Nephron progenitor cell (in vitro differentiated cells): ENCODE results near the gene TMEM175.
"Not testable (repeated sequence)": the region's sequence is repeated elsewhere in the genome, so short reads cannot be mapped to it uniquely, and the experiment has no call there.

Source experiments
- DNase-seq: peaks from one replicate; pipeline ENCODE4 v3.0.0; 2021
- H3K27ac Mint-ChIP-seq: 2 replicates; pipeline ENCODE4 v1.8.0; 2021; ENCODE audit warnings: mild to moderate bottlenecking, moderate library complexity, mixed read lengths
- H3K27me3 Mint-ChIP-seq: 2 replicates; pipeline ENCODE4 v1.8.0; 2021; ENCODE audit warnings: mild to moderate bottlenecking, low read depth, mixed read lengths; ENCODE audit not compliant: poor library complexity
- H3K36me3 Mint-ChIP-seq: 2 replicates; pipeline ENCODE4 v1.8.0; 2021; ENCODE audit warnings: low read depth, mixed read lengths
- H3K4me1 Mint-ChIP-seq: 2 replicates; pipeline ENCODE4 v1.8.0; 2021; ENCODE audit warnings: mixed read lengths
- H3K4me3 Mint-ChIP-seq: 2 replicates; pipeline ENCODE4 v1.8.0; 2021; ENCODE audit warnings: mild to moderate bottlenecking, moderate library complexity, mixed read lengths
- H3K9me3 Mint-ChIP-seq: 2 replicates; pipeline ENCODE4 v1.8.0; 2021; ENCODE audit warnings: mild to moderate bottlenecking, moderate library complexity, mixed read lengths
- TF ChIP-seq, protein P1 (sequence below): fragments of 200-600 bp; sonication (generic); IDR thresholded peaks from 2 replicates; pipeline ENCODE4 v1.5.0; 2021; ENCODE audit warnings: antibody characterized with exemption

Gene TMEM175

GRCh38 chr4:996030-996996 is 64.1 kb downstream of the TMEM175 start:
- peak; percentile 4 for DNase-seq

DNA sequence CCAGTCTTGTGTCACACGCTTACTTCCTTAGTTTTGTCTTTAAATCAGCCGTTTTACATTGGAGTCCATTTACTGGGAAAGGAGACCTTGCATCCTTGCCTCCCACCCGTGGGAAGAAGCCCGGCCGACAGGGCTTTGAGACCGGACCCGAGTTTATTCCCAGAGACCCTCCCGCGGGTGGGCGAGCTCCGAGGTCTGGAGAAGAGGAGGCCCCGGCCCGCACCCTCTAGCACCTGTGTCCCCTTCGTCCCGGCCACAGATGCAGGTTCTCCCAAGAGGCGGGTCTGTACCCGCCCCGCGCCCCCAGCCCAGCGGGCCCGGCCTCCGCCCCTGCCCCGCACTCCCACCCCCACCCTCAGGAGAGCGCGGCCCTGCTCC is 64.7 kb downstream of the TMEM175 start:
- DNase-seq, result no peak
- peaks cover 6% of the 10 kb centered on the region for H3K4me1 Mint-ChIP-seq
- TF ChIP-seq, protein P1, sequence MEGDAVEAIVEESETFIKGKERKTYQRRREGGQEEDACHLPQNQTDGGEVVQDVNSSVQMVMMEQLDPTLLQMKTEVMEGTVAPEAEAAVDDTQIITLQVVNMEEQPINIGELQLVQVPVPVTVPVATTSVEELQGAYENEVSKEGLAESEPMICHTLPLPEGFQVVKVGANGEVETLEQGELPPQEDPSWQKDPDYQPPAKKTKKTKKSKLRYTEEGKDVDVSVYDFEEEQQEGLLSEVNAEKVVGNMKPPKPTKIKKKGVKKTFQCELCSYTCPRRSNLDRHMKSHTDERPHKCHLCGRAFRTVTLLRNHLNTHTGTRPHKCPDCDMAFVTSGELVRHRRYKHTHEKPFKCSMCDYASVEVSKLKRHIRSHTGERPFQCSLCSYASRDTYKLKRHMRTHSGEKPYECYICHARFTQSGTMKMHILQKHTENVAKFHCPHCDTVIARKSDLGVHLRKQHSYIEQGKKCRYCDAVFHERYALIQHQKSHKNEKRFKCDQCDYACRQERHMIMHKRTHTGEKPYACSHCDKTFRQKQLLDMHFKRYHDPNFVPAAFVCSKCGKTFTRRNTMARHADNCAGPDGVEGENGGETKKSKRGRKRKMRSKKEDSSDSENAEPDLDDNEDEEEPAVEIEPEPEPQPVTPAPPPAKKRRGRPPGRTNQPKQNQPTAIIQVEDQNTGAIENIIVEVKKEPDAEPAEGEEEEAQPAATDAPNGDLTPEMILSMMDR, result no peak
- no peaks in the 10 kb centered on the region for H3K36me3 Mint-ChIP-seq
- peaks cover 66% of the 10 kb centered on the region for H3K27me3 Mint-ChIP-seq
- peak overlapping the region; percentile 25 for H3K4me3 Mint-ChIP-seq
- H3K27ac Mint-ChIP-seq, result no peak overlapping the region
- H3K9me3 Mint-ChIP-seq, result no peaks in the 10 kb centered on the region

More at GRCh38 chr4:996030-996996, 64.1 kb downstream of the TMEM175 start:
- TF ChIP-seq, protein P1, result no peak
- Mint-ChIP-seq H3K4me3 (peak overlapping the region; percentile 25), H3K27me3 (peaks cover 59% of the 10 kb centered on the region), H3K9me3 (no peaks in the 10 kb centered on the region), H3K4me1 (peaks cover 6% of the 10 kb centered on the region), H3K36me3 (no peaks in the 10 kb centered on the region), H3K27ac (no peak overlapping the region)

GRCh38 chr4:997375-998071 is 65.3 kb downstream of the TMEM175 start:
- Mint-ChIP-seq H3K27me3 (peaks cover 70% of the 10 kb centered on the region), H3K4me1 (peaks cover 4% of the 10 kb centered on the region), H3K9me3 (no peaks in the 10 kb centered on the region), H3K4me3 (no peak overlapping the region), H3K36me3 (no peaks in the 10 kb centered on the region), H3K27ac (no peak overlapping the region)
- TF ChIP-seq, protein P1, result no peak
- DNase-seq, result peak; percentile 64

DNA sequence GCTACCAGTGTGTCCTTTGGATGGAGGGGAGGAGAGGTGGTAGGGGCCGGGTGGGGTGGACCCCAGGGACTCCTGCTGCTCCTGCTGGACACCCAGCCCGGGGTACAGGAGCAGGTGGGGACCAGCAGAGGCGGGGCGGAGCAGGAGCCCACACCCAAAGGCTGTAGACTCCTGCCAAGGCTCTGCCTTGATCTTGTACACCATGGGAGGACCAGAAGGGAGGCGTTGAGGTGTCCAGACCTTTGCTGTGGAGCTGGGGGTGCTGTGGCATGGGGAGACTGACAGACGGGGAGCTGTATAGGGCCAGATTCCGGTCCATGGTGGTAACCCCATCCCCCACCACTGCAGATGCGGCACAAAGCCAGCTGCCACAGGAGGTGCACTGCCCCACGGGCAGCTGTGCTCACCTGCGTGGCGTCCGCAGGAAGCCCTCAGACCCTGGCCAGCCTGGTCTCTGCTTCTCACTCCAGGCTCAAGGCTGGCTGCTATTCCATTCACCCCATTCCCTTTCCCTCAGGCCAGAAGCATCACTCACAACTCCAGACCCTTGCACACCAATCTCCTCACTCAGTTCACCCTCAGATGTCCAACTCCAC is 65.9 kb downstream of the TMEM175 start:
- peak overlapping the region; percentile 34 for H3K4me3 Mint-ChIP-seq

GRCh38 chr4:999240-999863 is 67.1 kb downstream of the TMEM175 start:
- H3K9me3 Mint-ChIP-seq, H3K36me3 Mint-ChIP-seq, H3K27ac Mint-ChIP-seq, H3K4me1 Mint-ChIP-seq: not testable (repeated sequence)
- Mint-ChIP-seq H3K27me3 (peaks cover 83% of the 10 kb centered on the region), H3K4me3 (peak overlapping the region; percentile 64)
- DNase-seq, result peak; percentile 8

More for the DNA sequence above, 65.9 kb downstream of the TMEM175 start:
- no peaks in the 10 kb centered on the region for H3K4me1 Mint-ChIP-seq
- no peaks in the 10 kb centered on the region for H3K36me3 Mint-ChIP-seq
- peak; percentile 4 for DNase-seq
- TF ChIP-seq, protein P1, result no peak
- peaks cover 71% of the 10 kb centered on the region for H3K27me3 Mint-ChIP-seq
- H3K9me3 Mint-ChIP-seq, result no peaks in the 10 kb centered on the region
- H3K27ac Mint-ChIP-seq, result no peak overlapping the region
